ENCODE results near the gene TSR3.

- TF ChIP-seq CTCF (IDR thresholded peaks at IDR 0.05) (no peak), POLR2A (IDR thresholded peaks at IDR 0.05) (no peak)
Observed at GRCh38 chr16:1316033-1316405, 35.7 kb downstream of the TSR3 start.

Measured in thyroid gland (tissue), 4 donors.